Gastrocnemius medialis (tissue), 4 donors: Measurements from ENCODE around the gene IST1. TPM values are rescaled to one million over a fixed set of nuclear protein-coding genes. Genes with fewer than 3 reads are reported as not detected.

Source experiments
- ATAC-seq, 2 donors: fragments of 150-250 bp; one replicate each; pipeline ENCODE4 v1.9.1; 2016
- DNase-seq, 2 donors: peaks; one replicate each; pipeline ENCODE4 v3.0.0-alpha.2; 2019
- H3K27ac ChIP-seq, 4 donors: fragments of 200-600 bp; sonication (generic); 1 replicate in 1 of 4; 2 replicates in 3 of 4; pipeline ENCODE4 v1.5.1; 2016 to 2018; ENCODE audit warnings: mild to moderate bottlenecking in 2 of 4, moderate library complexity in 1 of 4
- H3K27me3 ChIP-seq, 3 donors: fragments of 200-600 bp; sonication (generic) in 2 of 3; 1 replicate in 1 of 3; 2 replicates in 2 of 3; pipeline versions ENCODE4 v1.5.1 to v1.6.0; 2016 to 2019; ENCODE audit warnings: mild to moderate bottlenecking in 1 of 3, moderate library complexity in 1 of 3
- H3K36me3 ChIP-seq, 2 donors: fragments of 200-600 bp; sonication (generic) in 1 of 2; one replicate each; pipeline ENCODE4 v1.5.1; 2017 to 2018
- H3K4me1 ChIP-seq, 2 donors: fragments of 200-600 bp; sonication (generic) in 1 of 2; one replicate each; pipeline ENCODE4 v1.5.1; 2016 to 2017; ENCODE audit warnings: mild to moderate bottlenecking in 2 of 2
- H3K4me3 ChIP-seq, 4 donors: fragments of 200-600 bp; sonication (generic) in 3 of 4; 1 replicate in 1 of 4; 2 replicates in 3 of 4; pipeline ENCODE4 v1.5.1; 2016 to 2019; ENCODE audit warnings: mild to moderate bottlenecking in 2 of 4
- H3K9me3 ChIP-seq, 3 donors: fragments of 200-600 bp; sonication (generic) in 2 of 3; 1 replicate in 1 of 3; 2 replicates in 2 of 3; pipeline ENCODE4 v1.5.1; 2016 to 2019
- POLR2A ChIP-seq, 2 donors: fragments of 450-650 bp; IDR thresholded peaks; one replicate each; pipeline ENCODE4 v1.6.1; 2017; ENCODE audit warnings: antibody characterized with exemption in 2 of 2, mild to moderate bottlenecking in 2 of 2, moderate library complexity in 2 of 2
- in situ Hi-C, 4 donors: fragments of 200-750 bp; cut with MboI; loops; one replicate each; pipeline versions ENCODE4 v1.15.0 to v1.8.0; 2017; ENCODE audit warnings: low sequenced_read_pairs in 4 of 4
- intact Hi-C: fragments of 100-400 bp; cut with DNase I; formaldehyde crosslinking; loops from one replicate; pipeline ENCODE4 v1.15.1; 2023; ENCODE audit warnings: low total_unique reads
- total RNA-seq, 4 donors: library from RNA; depleted of rRNA; stranded (reverse); fragments of >200 nt; gene quantifications; one replicate each; pipeline versions ENCODE4 v1.1.0 to v1.2.3, GENCODE V29; 2016
- TF ChIP-seq, protein P1 (sequence below), 5 experiments: fragments of 450-650 bp in 3 of 5; fragments of 200-600 bp in 2 of 5; sonication (generic) in 2 of 5; IDR thresholded peaks in 4 of 5; conservative IDR thresholded peaks in 1 of 5; 1 replicate in 4 of 5; 2 replicates in 1 of 5; pipeline ENCODE4 v1.5.1; 2016 to 2019; ENCODE audit warnings: antibody characterized with exemption in 5 of 5, mild to moderate bottlenecking in 3 of 5, moderate library complexity in 3 of 5

The IST1 gene
- total RNA-seq, 4 donors from 2014 or later, result 90.8 to 141 (median 112) TPM

DNA sequence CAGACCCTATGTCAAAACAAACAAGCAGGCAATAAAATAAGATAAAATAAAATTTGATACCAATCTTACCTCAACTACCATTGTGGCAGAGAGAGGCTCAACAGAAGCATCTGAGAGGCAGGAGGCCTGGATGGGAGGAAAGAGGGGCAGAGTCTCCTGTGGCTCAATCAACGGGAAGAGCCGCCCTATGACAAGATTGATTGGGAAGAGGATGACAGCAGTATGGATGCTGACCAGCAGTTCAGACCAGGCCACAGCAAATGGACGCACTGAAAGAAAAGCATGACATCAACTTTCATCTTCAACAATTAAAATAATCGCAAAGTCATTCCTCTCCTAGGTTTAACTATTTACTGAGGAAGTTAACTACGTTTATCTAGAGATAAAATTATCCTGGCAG, 57.5 kb downstream of the IST1 start:
- ATAC-seq (no peak), DNase-seq (no peak)
- intact Hi-C loops, result no loop called here
- TF ChIP-seq, protein P1, sequence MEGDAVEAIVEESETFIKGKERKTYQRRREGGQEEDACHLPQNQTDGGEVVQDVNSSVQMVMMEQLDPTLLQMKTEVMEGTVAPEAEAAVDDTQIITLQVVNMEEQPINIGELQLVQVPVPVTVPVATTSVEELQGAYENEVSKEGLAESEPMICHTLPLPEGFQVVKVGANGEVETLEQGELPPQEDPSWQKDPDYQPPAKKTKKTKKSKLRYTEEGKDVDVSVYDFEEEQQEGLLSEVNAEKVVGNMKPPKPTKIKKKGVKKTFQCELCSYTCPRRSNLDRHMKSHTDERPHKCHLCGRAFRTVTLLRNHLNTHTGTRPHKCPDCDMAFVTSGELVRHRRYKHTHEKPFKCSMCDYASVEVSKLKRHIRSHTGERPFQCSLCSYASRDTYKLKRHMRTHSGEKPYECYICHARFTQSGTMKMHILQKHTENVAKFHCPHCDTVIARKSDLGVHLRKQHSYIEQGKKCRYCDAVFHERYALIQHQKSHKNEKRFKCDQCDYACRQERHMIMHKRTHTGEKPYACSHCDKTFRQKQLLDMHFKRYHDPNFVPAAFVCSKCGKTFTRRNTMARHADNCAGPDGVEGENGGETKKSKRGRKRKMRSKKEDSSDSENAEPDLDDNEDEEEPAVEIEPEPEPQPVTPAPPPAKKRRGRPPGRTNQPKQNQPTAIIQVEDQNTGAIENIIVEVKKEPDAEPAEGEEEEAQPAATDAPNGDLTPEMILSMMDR (IDR thresholded peaks at IDR 0.05 in 4 of 5, conservative IDR thresholded peaks at IDR 0.05 in 1 of 5), result no peak
- no peak for TF ChIP-seq POLR2A (IDR thresholded peaks at IDR 0.05)
- H3K27me3 ChIP-seq, result no peaks in the 10 kb centered on the region
- no peak overlapping the region for H3K4me3 ChIP-seq
- H3K4me1 ChIP-seq, result no peaks in the 10 kb centered on the region
- in situ Hi-C loops, result no loop called here
- H3K27ac ChIP-seq, result no peak overlapping the region
- H3K36me3 ChIP-seq, result no peaks in the 10 kb centered on the region
- H3K9me3 ChIP-seq, result no peaks in the 10 kb centered on the region

DNA sequence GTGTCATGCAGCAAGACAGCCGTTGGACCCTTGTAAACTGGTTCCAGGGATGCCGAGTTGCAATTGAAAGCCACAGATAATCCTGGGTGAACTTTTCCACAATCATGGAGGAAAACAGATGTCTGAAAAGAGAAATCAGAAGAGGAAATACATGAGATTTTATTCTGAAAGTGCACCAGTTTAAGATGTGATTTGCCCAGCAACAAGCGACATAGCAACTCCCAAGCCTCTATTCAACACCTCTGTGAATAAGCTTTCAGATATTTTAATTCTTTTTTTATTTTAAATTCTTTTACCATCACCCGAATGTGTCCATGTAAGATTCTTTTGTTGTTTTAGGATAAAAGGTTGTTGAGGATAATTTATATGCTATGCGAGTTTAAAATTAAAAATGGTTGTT, 58.8 kb downstream of the IST1 start:
- no peak for TF ChIP-seq POLR2A (IDR thresholded peaks at IDR 0.05)
- TF ChIP-seq, protein P1 (IDR thresholded peaks at IDR 0.05 in 4 of 5, conservative IDR thresholded peaks at IDR 0.05 in 1 of 5), result no peak
- Histone ChIP-seq H3K27me3 (no peaks in the 10 kb centered on the region), H3K36me3 (no peaks in the 10 kb centered on the region), H3K4me1 (no peaks in the 10 kb centered on the region), H3K27ac (no peak overlapping the region), H3K9me3 (no peaks in the 10 kb centered on the region), H3K4me3 (no peak overlapping the region)
- ATAC-seq (no peak), DNase-seq (no peak)
- intact Hi-C loops (no loop called here), in situ Hi-C loops (no loop called here)

DNA sequence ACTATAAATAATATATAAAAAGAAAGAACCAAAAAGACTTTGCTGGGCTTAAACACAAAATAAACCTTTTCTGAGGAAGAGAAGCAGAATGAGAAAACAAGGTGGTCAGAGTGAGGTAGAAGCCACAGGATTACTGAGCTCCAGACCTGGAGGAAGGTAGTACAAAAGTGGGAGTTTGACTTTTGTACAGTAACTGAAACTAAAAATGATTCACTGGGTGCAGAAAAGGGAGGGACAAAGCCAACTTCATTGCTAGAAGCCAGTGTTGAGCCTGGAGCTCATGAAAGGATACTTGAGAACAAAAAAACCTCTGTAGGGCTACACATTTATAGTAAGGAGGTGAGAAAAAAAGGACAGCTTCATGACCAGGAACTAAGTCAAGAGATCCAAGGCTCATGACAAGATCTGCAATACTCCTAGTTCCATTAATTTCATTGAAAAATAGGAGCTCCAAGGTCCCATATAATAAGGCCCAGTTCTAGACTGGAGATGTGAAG, 59.4 kb downstream of the IST1 start:
- in situ Hi-C loops, result no loop called here
- H3K36me3 ChIP-seq, result no peaks in the 10 kb centered on the region
- intact Hi-C loops, result no loop called here
- no peaks in the 10 kb centered on the region for H3K27me3 ChIP-seq
- H3K27ac ChIP-seq, result no peak overlapping the region
- TF ChIP-seq, protein P1 (IDR thresholded peaks at IDR 0.05 in 4 of 5, conservative IDR thresholded peaks at IDR 0.05 in 1 of 5), result no peak
- no peak for TF ChIP-seq POLR2A (IDR thresholded peaks at IDR 0.05)
- ATAC-seq (no peak), DNase-seq (no peak)
- no peak overlapping the region for H3K4me3 ChIP-seq
- no peaks in the 10 kb centered on the region for H3K9me3 ChIP-seq
- no peaks in the 10 kb centered on the region for H3K4me1 ChIP-seq

DNA sequence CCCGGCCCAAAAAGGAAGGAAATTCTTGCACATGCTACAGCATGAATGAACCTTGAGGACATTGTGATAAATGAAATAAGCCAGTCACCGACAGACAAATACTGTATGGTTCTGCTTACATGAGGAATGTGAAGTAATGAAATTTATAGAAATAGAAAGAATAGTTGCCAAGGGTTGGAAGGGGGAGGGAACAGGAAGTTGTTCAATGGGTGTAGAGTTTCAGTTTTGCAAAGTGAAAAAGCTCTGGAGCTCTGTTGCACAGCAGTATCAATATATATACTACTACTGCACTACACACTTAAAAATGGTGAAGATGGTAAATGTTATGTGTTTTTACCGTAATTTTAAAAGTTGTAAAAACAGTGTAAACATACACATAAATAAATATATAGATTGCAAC, 61.2 kb downstream of the IST1 start:
- Histone ChIP-seq H3K9me3 (no peaks in the 10 kb centered on the region), H3K4me1 (no peaks in the 10 kb centered on the region), H3K27ac (no peak overlapping the region), H3K27me3 (no peaks in the 10 kb centered on the region), H3K36me3 (no peaks in the 10 kb centered on the region), H3K4me3 (no peak overlapping the region)
- TF ChIP-seq, protein P1 (IDR thresholded peaks at IDR 0.05 in 4 of 5, conservative IDR thresholded peaks at IDR 0.05 in 1 of 5), result no peak
- TF ChIP-seq POLR2A (IDR thresholded peaks at IDR 0.05), result no peak
- intact Hi-C loops, result no loop called here
- DNase-seq, result no peak
- ATAC-seq, result no peak
- in situ Hi-C loops, result no loop called here
